Measurements from ENCODE around the gene DYRK3. TPM values are rescaled to one million over a fixed set of nuclear protein-coding genes. Genes with fewer than 3 reads are reported as not detected.

DYRK3 gene
- total and polyA plus RNA-seq, 2 of the 13 experiments (the other 11 are each of a cell fraction or from before 2014, with no cell fraction given), result 0.48 to 2.8 TPM

GRCh38 chr1:206685769-206686477 lies 50.6 kb downstream of the DYRK3 start (continued):
- TF ChIP-seq ZNF879 (CRISPR knock-in tag; IDR thresholded peaks at IDR 0.05) (no peak), ZNF720 (CRISPR knock-in tag; IDR thresholded peaks at IDR 0.05) (no peak), SP1 (IDR thresholded peaks at IDR 0.05) (no peak), SP1 (CRISPR knock-in tag; IDR thresholded peaks at IDR 0.05) (no peak), ZNF292 (CRISPR knock-in tag; IDR thresholded peaks at IDR 0.05; ENCODE audit: borderline replicate concordance, low read depth) (no peak), RELA (CRISPR knock-in tag; IDR thresholded peaks at IDR 0.05) (no peak), RFXAP (CRISPR knock-in tag; IDR thresholded peaks at IDR 0.05; ENCODE audit: borderline replicate concordance) (0 out of 2 replicates have a peak, but pooled peaks have one; percentile 25), ZNF747 (CRISPR knock-in tag; IDR thresholded peaks at IDR 0.05; ENCODE audit: borderline replicate concordance) (no peak), PLSCR1 (CRISPR knock-in tag; IDR thresholded peaks at IDR 0.05; ENCODE audit: borderline replicate concordance) (0 out of 2 replicates have a peak, but pooled peaks have one; percentile 54), ZNF773 (CRISPR knock-in tag; IDR thresholded peaks at IDR 0.05; ENCODE audit: borderline replicate concordance) (no peak), RBM39 (IDR thresholded peaks at IDR 0.05; ENCODE audit: low read depth, low read length, poor library complexity, severe bottlenecking) (peak; percentile 21), SMAD9 (CRISPR knock-in tag; IDR thresholded peaks at IDR 0.05) (no peak), EZH2 (conservative IDR thresholded peaks at IDR 0.05; ENCODE audit: low read depth, low read length) (no peak), ARNTL (CRISPR knock-in tag; IDR thresholded peaks at IDR 0.05) (no peak), ZNF383 (CRISPR knock-in tag; IDR thresholded peaks at IDR 0.05; ENCODE audit: borderline replicate concordance) (no peak), ZNF234 (CRISPR knock-in tag; conservative IDR thresholded peaks at IDR 0.05) (no peak), ZZZ3 (CRISPR knock-in tag; IDR thresholded peaks at IDR 0.05; ENCODE audit: borderline replicate concordance) (no peak), KIAA2018 (CRISPR knock-in tag; IDR thresholded peaks at IDR 0.05; ENCODE audit: borderline replicate concordance) (no peak), ATRX (CRISPR knock-in tag; IDR thresholded peaks at IDR 0.05; ENCODE audit: borderline replicate concordance) (no peak)
